NCI-H748 (cell line): Measurements from ENCODE around the gene FKBP6.
"Not testable (repeated sequence)": the region's sequence is repeated elsewhere in the genome, so short reads cannot be mapped to it uniquely, and the experiment has no call there.

ENCODE experiments used
- DNase-seq: peaks from one replicate; lab custom pipeline; 2025; ENCODE audit not compliant: unreplicated experiment; lab: John Stamatoyannopoulos, UW

FKBP6 gene, protein sequence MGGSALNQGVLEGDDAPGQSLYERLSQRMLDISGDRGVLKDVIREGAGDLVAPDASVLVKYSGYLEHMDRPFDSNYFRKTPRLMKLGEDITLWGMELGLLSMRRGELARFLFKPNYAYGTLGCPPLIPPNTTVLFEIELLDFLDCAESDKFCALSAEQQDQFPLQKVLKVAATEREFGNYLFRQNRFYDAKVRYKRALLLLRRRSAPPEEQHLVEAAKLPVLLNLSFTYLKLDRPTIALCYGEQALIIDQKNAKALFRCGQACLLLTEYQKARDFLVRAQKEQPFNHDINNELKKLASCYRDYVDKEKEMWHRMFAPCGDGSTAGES

DNA sequence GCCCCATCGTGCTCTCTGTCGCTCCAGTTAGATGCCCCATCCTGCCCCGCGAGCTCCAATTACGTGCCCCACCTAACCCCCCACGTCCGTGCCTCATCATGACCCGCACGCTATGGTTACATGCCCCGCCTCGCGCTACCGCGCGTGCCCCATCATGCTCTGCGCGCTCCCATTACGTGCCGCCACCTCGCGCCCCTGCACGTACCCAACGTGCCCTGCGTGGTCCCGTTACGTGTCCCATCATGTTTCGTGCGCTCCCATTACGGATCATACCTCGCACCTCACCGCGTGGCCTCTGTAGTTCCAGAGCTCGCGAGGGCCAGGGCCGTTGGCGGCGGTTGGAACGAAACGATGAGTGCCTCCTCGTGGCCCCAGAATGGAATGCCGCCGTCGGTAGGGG is at the start of gene FKBP6, which contains the start of gene TRIM50:
TSS of gene FKBP6 (plus strand) at position 240 of the 400 bp plus-strand sequence. CDS start 268 bp downstream, outside the sequence.
TSS of gene TRIM50 (minus strand) at position 161 of the 400 bp plus-strand sequence. CDS start 3,295 bp downstream, outside the sequence.
- not testable (repeated sequence) for DNase-seq

DNA sequence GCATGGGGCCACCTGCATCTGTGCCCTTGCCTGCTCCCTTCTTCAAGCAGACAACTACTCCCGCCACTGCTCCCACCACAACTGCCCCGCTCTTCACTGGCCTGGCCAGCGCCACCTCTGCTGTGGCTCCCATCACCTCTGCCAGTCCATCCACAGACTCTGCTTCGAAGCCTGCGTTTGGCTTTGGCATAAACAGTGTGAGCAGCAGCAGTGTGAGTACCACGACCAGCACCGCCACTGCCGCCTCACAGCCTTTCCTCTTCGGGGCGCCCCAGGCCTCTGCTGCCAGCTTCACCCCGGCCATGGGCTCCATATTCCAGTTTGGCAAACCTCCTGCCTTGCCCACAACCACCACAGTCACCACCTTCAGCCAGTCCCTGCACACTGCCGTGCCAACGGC is 30.7 kb upstream of the FKBP6 start:
- DNase-seq = not testable (repeated sequence)

DNA sequence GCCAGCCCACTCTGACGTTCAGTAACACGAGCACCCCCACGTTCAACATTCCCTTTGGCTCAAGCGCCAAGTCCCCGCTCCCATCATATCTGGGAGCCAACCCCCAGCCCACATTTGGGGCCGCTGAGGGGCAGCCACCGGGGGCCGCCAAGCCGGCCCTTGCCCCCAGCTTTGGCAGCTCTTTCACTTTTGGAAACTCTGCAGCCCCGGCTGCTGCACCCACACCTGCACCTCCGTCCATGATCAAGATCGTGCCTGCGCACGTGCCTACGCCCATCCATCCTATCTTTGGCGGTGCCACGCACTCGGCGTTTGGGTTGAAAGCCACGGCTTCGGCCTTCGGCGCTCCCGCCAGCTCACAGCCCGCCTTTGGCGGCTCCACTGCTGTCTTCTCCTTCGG is 30.3 kb upstream of the FKBP6 start:
- not testable (repeated sequence) for DNase-seq

DNA sequence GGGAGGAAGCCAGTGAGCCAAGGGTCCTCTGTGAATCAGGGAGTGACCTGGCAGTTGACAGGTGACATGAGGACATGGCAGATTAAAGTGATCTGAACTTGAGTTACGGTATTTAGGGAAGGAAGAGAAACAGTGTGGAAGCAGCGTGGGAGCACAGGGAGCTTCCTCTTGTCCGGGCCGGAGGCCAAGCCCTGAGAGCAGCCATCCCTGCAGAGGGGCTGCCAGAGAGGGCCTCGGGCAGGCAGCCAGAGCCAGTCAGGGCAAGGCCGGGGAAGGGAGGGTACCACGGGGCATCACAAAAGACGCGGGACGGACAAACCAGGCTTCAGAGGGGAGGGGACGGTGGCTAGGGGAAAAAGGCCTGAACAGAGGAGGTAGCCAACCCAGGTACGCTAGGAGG is 28.1 kb upstream of the FKBP6 start:
- not testable (repeated sequence) for DNase-seq

DNA sequence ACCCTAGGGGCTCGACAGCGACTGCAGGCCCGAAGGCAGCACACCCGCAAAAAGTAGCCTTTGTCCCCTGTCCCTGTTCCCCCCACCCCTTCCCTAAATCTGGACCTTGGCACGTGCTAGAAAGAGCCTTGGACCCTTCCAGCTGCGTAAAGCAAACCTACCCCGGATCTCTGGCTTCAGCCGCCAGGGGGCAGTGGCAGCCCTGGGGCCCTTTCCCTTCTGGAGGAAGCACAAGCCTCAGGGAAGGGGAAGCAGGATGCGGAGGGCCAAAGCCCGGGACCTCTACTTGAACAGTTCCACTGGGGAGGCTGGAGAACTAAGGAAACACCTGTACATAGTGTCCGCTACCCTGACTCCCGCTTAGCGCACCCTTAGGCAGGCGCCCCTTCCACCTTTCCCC is 26.9 kb upstream of the FKBP6 start:
- DNase-seq = not testable (repeated sequence)

DNA sequence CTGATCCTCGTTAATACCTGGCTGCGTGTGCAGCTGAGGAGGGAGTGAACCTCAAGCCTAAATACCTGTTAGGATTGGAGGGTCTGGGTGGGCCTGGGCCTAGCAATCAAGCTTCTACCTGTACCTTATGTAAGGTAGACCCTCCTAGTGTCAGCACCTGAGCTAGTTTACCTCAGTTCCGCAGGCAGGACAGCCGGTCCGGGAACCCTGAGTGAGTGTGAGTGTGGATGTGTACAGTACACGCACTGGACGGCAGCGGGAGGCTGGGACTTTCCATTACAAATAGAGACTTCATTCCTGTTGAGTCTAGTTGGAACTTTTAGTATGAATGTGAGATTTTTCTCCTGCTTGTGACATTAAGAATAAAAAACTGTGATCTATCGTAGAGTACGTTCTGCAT is 25.1 kb upstream of the FKBP6 start:
- DNase-seq = not testable (repeated sequence)

- no peak for DNase-seq
Measured at GRCh38 chr7:73303546-73303945, 24.4 kb upstream of the FKBP6 start.

- DNase-seq = no peak
Measured at GRCh38 chr7:73304071-73304470, 23.9 kb upstream of the FKBP6 start.

- DNase-seq = not testable (repeated sequence)
Measured at GRCh38 chr7:73304612-73305387, 23.2 kb upstream of the FKBP6 start.

- no peak for DNase-seq
Measured at GRCh38 chr7:73307436-73307835, 20.5 kb upstream of the FKBP6 start.

DNA sequence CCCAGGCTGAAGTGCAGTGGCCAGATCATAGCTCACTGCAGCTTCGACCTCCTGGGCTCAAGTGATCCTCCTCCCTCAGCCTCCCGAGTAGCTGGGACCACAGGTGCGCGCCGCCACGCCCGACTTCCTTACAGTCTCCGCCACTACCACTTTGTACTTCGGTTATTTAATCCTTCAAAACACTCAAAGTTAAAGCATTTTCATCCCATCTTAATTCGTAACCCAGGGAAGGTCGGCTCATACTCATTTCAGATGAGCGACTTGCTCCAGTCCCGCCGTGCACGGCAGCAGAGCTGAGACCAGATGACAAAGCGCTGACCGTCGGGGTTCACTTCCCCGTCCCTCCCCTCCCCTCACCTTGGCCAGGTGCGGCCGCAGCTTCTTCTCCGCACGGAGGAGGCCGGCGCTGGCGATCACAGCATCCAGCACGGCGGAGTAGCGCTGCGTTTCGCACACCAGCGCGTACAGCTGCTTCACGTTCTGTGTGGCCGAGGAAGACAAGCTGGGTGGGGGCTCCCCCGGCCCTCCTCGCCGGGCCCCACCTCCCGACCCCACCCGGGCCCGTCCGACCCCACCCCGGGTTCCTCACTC is 19.8 kb upstream of the FKBP6 start:
- peak; percentile 39 for DNase-seq

DNA sequence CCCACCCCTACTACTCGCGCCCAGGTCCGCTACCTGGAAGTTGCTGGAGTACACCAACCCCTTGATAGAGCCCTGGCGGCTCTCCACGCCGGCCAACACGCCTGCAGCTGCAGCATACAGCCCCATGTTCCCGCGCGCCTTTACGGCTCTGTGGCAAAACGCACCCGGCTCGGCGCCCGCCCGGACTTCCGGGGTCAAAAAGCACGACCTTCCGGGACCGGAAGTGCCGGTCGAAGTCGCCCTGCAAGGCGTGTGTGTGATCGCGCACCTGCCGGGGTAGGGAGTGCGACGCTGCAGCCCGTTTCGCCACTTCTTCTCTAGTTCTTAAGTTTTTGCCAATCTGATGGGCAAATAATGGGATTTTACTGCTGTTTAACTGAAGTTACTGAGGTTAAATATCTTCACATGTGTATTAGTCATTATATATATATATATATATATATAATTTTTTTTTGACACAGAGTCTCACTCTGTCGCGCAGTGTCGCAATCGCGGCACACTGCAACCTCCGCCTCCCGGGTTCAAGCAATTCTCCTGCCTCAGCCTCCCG is 19.2 kb upstream of the FKBP6 start, which contains the start of gene NSUN5:
TSS of gene NSUN5 (minus strand) at position 162 of the 550 bp plus-strand sequence. CDS start at position 126, 36 bp downstream.
- peak; percentile 77 for DNase-seq

GRCh38 chr7:73311421-73311820 is 16.5 kb upstream of the FKBP6 start:
- DNase-seq = not testable (repeated sequence)

DNA sequence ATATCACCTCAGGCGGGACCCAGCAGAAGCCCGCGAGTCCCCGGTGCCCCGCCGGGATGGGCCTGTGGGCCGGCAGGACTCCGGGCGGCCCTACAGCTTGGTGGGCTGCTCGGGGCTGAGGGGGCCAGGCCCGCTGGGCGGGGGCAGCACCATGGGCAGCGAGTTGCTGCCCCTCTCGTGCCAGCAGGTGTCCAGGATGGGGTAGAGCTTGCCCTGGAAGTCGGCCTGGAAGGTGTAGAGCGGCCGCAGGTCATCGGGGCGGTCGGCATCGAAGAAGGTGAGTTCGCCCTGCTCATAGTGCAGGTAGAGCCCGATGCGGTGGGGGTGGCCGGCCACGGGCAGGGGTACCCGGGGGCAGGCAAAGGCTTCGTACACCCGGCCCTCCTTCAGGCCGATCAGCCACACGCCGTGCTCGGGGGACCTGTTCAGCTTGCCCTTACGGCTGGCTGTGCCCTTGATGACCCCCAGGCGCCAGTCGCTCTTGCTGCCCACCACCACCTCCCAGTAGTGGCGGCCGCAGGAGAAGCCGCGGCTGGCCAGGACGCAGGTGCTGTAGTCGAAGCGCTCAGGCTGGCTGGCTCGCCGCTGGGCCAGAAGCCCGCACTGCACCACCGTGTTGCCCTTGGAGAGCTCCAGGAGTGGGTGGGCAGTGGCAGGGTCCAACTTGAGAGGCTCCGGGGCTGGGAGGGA is 15.0 kb upstream of the FKBP6 start:
- no peak for DNase-seq

DNA sequence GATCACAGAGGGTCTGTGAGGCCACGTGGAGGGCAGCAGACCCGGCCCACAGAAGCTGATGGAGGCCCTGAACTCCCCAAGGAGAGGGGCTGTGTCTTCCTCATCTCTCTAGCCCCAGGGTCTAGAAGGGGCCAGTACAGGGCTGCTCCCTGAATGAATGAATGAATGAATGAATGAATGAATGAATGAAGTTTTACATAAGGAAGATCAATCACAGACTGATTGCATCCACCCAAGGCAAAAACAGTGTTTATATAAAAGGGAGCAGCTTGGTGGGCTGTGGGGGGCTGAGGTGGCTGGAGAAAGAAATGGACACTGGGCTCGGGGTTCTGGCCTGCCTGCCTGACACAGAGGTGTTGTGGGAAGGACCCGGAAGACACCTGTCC is 14.4 kb upstream of the FKBP6 start:
- DNase-seq = no peak

- DNase-seq = no peak
Measured at GRCh38 chr7:73314271-73314670, 13.7 kb upstream of the FKBP6 start.

DNA sequence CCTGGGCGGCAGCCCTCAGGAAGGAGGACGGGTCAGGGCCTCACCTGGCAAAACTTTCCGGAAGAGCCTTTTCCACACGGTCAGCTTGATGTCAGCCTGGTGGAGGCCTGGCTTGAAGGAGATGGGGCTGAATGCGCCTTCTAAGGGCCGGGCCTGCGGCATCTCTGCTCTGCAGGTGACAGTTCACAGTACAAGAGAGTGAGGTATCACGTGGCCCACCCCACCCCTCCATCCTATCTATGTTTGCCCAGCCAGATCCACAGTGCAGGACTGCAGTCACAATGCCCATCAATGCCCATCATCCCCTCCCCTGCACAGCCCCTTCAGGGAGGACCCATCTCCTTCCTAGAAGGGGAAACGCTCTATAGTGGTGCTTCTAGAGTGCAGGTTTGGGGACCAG is 11.4 kb upstream of the FKBP6 start:
- no peak for DNase-seq

DNA sequence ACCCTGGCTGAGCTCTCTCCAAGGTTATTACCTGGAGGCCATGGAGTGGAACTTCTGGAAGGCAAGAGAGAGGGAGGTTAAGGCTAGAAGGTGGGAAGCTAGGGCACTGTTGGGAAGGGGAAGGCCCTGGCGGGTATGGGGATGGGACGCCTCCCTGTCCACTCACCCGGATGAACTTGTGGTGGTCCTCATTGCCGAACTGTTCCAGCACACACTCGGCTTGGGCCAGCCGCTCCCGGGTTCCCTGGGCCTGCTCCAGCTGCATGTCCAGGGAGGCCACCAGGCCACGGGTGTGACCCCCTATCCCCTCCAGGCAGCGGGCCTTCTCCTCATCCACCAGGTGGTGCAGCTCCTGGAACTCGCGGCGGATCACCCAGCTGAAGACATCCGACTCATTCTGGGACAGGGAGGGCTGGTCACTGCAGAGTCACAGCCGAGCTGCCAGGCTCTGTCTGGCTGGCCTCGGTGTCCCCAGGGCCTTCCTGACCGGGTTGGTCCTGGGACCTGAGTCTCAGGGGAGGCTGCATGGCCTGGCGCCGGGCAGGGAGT is 9.2 kb upstream of the FKBP6 start:
- not testable (repeated sequence) for DNase-seq

DNA sequence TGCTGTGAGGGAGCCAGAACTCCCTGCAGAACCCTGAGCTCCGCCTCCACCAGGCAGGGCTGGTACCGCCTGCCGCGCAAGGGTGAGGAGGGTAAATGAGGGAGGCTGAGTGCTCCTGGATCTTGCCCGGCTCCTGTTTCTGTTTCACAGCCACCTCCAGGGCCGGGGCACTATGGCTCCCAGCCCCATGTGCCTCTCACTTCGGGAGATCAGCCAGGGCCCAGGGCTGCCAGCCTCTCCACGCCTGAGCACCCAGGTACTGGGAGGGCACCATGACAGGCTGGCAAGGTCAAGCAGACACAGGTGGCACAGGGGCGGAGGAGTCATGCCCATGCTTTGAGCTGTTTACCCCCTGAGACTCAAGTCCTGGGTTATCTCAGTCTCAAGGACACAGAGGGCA is 8.4 kb upstream of the FKBP6 start:
- DNase-seq = not testable (repeated sequence)

GRCh38 chr7:73320009-73320408 is 8.0 kb upstream of the FKBP6 start:
- DNase-seq = not testable (repeated sequence)
